Natural killer cell (primary cell): Measurements from ENCODE around the gene RASAL3. TPM values are rescaled to one million over a fixed set of nuclear protein-coding genes. Genes with fewer than 3 reads are reported as not detected.

Experiments
- ATAC-seq, 3 donors: fragments of 150-1000 bp in 2 of 3; fragments of 200-7000 bp in 1 of 3; cut with Tn5 transposase; 1 replicate in 1 of 3; 2 replicates in 2 of 3; pipeline ENCODE4 v1.10.0; 2021; ENCODE audit warnings: mild to moderate bottlenecking in 2 of 3, moderate library complexity in 2 of 3
- DNase-seq, 2 donors: peaks; one replicate each; pipeline versions ENCODE4 v3.0.0 to v3.0.0-alpha.2; 2013 to 2021; ENCODE audit warnings: mixed read lengths in 1 of 2
- H3K27ac ChIP-seq: one replicate; pipeline ENCODE4 v1.5.1; 2013; ENCODE audit warnings: mild to moderate bottlenecking, low read length
- H3K27me3 ChIP-seq: one replicate; pipeline ENCODE4 v1.6.1; 2013; ENCODE audit warnings: low read length; ENCODE audit not compliant: control insufficient read depth, insufficient read depth
- H3K36me3 ChIP-seq: one replicate; pipeline ENCODE4 v1.6.1; 2013; ENCODE audit warnings: low read length; ENCODE audit not compliant: control insufficient read depth, insufficient read depth
- H3K4me1 ChIP-seq: one replicate; pipeline ENCODE4 v1.6.1; 2013; ENCODE audit warnings: low read length; ENCODE audit not compliant: control insufficient read depth, insufficient read depth
- H3K4me3 ChIP-seq: one replicate; pipeline ENCODE4 v1.5.1; 2013; ENCODE audit warnings: low read length
- H3K9me3 ChIP-seq: one replicate; pipeline ENCODE4 v1.6.1; 2013; ENCODE audit warnings: low read length; ENCODE audit not compliant: control insufficient read depth, insufficient read depth
- H3K27ac Mint-ChIP-seq, 2 donors: one replicate each; pipeline ENCODE4 v1.8.0; 2022; ENCODE audit warnings: mild to moderate bottlenecking in 2 of 2, mixed read lengths in 2 of 2, moderate library complexity in 1 of 2
- H3K27me3 Mint-ChIP-seq, 2 donors: one replicate each; pipeline ENCODE4 v1.8.0; 2022; ENCODE audit warnings: low read depth in 2 of 2, mixed read lengths in 2 of 2
- H3K36me3 Mint-ChIP-seq: one replicate; pipeline ENCODE4 v1.8.0; 2022; ENCODE audit warnings: mixed read lengths
- H3K4me1 Mint-ChIP-seq, 2 donors: one replicate each; pipeline ENCODE4 v1.8.0; 2022; ENCODE audit warnings: mixed read lengths in 2 of 2
- H3K4me3 Mint-ChIP-seq: one replicate; pipeline ENCODE4 v1.8.0; 2022; ENCODE audit warnings: mild to moderate bottlenecking, moderate library complexity, mixed read lengths
- H3K9me3 Mint-ChIP-seq, 2 donors: one replicate each; pipeline ENCODE4 v1.8.0; 2022; ENCODE audit warnings: mixed read lengths in 2 of 2
- WGBS: methylation state at CpG from one replicate; pipeline ENCODE4 v1.1.7; 2013; ENCODE audit warnings: missing lambda C conversion rate; ENCODE audit not compliant: insufficient coverage; 5-methylcytosine and 5-hydroxymethylcytosine counted together
- intact Hi-C: fragments of 100-400 bp; cut with micrococcal nuclease; formaldehyde crosslinking; loops from one replicate; pipeline ENCODE4 v1.14.2; 2022
- total RNA-seq, 4 donors: library from RNA; stranded (reverse); fragments of 120-200 nt in 1 of 4; gene quantifications; one replicate each; pipeline versions ENCODE4 v1.2.3 to v1.2.4, GENCODE V29; 2013 to 2022
- TF ChIP-seq, protein P1 (sequence below): fragments of 200-600 bp; IDR thresholded peaks from one replicate; pipeline ENCODE4 v1.8.0; 2022; ENCODE audit warnings: antibody characterized with exemption

RASAL3 gene
- total RNA-seq, 3 donors from 2014 or later (not counting 1 experiment from before 2014, with no cell fraction given): 217 to 283 (median 224) TPM

DNA sequence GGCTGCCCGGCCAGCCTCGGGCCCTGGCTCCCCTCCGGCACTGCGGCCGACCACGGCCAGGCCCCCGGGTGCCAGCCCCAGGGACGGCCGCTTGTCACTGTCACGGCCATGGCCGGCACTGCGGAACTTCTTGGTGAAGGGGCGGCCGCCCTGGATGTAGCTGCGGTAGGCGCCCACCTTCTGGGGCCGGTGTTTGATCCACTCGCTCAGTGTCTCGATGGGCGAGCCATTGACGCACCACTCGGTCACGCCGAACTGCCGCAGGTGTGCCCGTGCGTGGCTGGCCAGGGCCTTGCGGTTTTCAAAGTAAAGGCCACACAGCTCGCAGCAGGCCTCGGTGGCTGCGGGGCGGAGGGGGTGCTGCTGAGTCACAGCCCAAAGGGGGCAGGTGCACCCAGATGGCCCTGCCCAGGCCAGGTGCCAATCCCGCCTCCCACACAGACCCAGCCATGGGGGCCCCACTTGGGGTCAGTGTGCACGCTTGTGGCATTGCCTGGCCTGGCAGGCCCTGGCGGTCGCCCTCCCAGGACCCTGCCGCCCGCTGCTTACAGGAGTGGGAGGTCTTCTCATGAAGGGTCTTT is 39.6 kb downstream of the RASAL3 start:
- Mint-ChIP-seq H3K9me3 (no peaks in the 10 kb centered on the region), H3K4me1 (peaks cover 0 to 2% of the 10 kb centered on the region in 2 donors), H3K27ac (no peak overlapping the region), H3K4me3 (no peak overlapping the region), H3K36me3 (no peaks in the 10 kb centered on the region), H3K27me3 (no peaks in the 10 kb centered on the region)
- intact Hi-C loops: no loop called here
- 98% methylated on average over 38 of the region's 38 CpGs for WGBS
- ATAC-seq (no peak), DNase-seq (no peak)
- Histone ChIP-seq H3K27me3 (no peaks in the 10 kb centered on the region), H3K36me3 (peaks cover 48% of the 10 kb centered on the region), H3K9me3 (no peaks in the 10 kb centered on the region), H3K27ac (no peak overlapping the region), H3K4me3 (no peak overlapping the region), H3K4me1 (no peaks in the 10 kb centered on the region)
- TF ChIP-seq, protein P1, sequence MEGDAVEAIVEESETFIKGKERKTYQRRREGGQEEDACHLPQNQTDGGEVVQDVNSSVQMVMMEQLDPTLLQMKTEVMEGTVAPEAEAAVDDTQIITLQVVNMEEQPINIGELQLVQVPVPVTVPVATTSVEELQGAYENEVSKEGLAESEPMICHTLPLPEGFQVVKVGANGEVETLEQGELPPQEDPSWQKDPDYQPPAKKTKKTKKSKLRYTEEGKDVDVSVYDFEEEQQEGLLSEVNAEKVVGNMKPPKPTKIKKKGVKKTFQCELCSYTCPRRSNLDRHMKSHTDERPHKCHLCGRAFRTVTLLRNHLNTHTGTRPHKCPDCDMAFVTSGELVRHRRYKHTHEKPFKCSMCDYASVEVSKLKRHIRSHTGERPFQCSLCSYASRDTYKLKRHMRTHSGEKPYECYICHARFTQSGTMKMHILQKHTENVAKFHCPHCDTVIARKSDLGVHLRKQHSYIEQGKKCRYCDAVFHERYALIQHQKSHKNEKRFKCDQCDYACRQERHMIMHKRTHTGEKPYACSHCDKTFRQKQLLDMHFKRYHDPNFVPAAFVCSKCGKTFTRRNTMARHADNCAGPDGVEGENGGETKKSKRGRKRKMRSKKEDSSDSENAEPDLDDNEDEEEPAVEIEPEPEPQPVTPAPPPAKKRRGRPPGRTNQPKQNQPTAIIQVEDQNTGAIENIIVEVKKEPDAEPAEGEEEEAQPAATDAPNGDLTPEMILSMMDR: no peak

DNA sequence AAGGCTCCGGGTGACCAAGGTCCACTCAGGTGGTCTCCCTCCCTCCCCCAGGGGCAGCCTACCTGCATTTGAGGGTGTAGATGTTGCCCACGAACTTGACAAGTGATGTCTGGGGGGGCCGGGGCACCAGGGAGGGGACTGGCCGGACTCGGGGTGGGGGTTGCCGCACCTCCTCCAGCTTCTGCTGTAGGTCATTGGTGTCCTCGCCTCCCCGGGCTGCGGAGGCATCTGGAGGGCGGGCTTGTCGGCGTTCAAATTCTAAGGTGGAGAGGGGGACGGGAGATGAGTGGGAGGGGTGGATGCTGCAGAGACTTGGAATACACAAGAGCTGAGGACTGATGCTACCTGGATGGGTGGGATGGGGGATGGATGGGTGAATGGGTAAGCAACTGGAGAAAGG is 40.2 kb downstream of the RASAL3 start:
- WGBS: 98% methylated on average over 13 of the region's 13 CpGs
- H3K27ac Mint-ChIP-seq: no peak overlapping the region
- Histone ChIP-seq H3K27me3 (no peaks in the 10 kb centered on the region), H3K27ac (no peak overlapping the region), H3K4me1 (peaks cover 6% of the 10 kb centered on the region), H3K36me3 (peaks cover 43% of the 10 kb centered on the region), H3K9me3 (no peaks in the 10 kb centered on the region), H3K4me3 (no peak overlapping the region)
- H3K4me1 Mint-ChIP-seq: peaks cover 7 to 8% of the 10 kb centered on the region in 2 donors
- intact Hi-C loops: no loop called here
- ATAC-seq (no peak), DNase-seq (no peak)
- no peak overlapping the region for H3K4me3 Mint-ChIP-seq
- no peaks in the 10 kb centered on the region for H3K27me3 Mint-ChIP-seq
- H3K36me3 Mint-ChIP-seq: no peaks in the 10 kb centered on the region
- TF ChIP-seq, protein P1: no peak
- no peaks in the 10 kb centered on the region for H3K9me3 Mint-ChIP-seq

DNA sequence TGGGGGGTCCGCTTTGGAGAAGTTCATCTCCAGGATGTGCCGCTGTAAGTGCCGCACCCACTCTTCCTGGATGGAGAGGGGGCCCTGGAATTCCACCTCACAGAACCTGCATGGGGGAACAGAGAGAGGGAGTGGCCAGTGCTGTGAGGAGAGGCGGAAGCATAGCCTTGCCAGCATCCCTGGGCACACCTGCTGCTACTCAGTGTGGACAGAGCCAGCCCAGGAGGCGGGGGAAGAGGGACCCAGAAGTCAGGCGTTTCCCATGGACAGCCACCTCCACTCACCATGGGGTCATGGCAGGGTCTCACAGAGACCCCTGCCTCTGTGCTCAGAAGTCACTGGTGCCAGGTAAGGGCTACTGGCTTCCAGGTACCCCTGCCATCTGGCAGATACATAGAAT is 41.2 kb downstream of the RASAL3 start:
- intact Hi-C loops: no loop called here
- over 99% methylated on average over 6 of the region's 6 CpGs for WGBS
- no peak overlapping the region for H3K4me3 Mint-ChIP-seq
- Histone ChIP-seq H3K27me3 (no peaks in the 10 kb centered on the region), H3K4me1 (peaks cover 10% of the 10 kb centered on the region), H3K27ac (no peak overlapping the region), H3K9me3 (no peaks in the 10 kb centered on the region), H3K4me3 (no peak overlapping the region), H3K36me3 (peaks cover 42% of the 10 kb centered on the region)
- H3K9me3 Mint-ChIP-seq: no peaks in the 10 kb centered on the region
- H3K27me3 Mint-ChIP-seq: no peaks in the 10 kb centered on the region
- ATAC-seq (no peak), DNase-seq (no peak)
- peaks cover 13 to 18% of the 10 kb centered on the region in 2 donors for H3K4me1 Mint-ChIP-seq
- H3K36me3 Mint-ChIP-seq: no peaks in the 10 kb centered on the region
- TF ChIP-seq, protein P1: no peak
- H3K27ac Mint-ChIP-seq: no peak overlapping the region
